Brain pericyte (primary cell): ENCODE results near the gene SLC6A18.
"Not testable (repeated sequence)": the region's sequence is repeated elsewhere in the genome, so short reads cannot be mapped to it uniquely, and the experiment has no call there.

Experiments
- DNase-seq: peaks from one replicate; pipeline ENCODE4 v3.0.0-alpha.2; 2012; ENCODE audit warnings: low read depth, low spot score

The SLC6A18 gene

DNA sequence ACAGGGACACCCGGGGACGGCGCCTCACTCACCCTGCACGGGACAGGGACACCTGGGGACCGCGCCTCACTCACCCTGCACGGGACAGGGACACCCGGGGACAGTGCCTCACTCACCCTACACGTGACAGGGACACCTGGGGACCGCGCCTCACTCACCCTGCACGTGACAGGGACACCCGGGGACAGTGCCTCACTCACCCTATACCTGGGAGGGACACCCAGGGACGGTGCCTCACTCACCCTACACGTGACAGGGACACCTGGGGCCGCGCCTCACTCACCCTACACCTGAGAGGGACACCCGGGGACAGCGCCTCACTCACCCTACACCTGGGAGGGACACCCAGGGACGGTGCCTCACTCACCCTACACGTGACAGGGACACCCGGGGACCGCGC, 65.8 kb downstream of the SLC6A18 start:
- not testable (repeated sequence) for DNase-seq

DNA sequence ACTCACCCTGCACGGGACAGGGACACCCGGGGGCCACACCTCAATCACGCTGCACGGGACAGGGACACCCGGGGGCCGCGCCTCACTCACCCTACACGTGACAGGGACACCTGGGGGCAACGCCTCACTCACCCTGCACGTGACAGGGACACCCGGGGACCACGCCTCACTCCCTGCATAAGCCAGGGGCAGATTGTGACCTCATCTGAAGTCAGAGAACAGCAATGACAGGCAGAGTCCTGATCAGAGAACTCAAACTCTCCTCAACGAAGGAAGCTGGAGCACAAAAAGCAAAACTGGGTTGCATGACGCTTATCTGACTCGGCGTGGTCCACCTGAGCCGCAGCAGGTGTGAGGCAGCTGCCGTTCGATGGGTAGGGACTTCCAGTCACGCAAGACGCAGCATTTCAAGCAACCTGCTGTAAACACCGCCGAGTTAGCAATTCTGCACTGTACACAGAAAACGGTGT, 66.5 kb downstream of the SLC6A18 start:
- no peak for DNase-seq

GRCh38 chr5:1292139-1292538, 67.0 kb downstream of the SLC6A18 start:
- no peak for DNase-seq

- no peak for DNase-seq
These were observed 67.8 kb downstream of the SLC6A18 start for GRCh38 chr5:1292846-1293415.

DNA sequence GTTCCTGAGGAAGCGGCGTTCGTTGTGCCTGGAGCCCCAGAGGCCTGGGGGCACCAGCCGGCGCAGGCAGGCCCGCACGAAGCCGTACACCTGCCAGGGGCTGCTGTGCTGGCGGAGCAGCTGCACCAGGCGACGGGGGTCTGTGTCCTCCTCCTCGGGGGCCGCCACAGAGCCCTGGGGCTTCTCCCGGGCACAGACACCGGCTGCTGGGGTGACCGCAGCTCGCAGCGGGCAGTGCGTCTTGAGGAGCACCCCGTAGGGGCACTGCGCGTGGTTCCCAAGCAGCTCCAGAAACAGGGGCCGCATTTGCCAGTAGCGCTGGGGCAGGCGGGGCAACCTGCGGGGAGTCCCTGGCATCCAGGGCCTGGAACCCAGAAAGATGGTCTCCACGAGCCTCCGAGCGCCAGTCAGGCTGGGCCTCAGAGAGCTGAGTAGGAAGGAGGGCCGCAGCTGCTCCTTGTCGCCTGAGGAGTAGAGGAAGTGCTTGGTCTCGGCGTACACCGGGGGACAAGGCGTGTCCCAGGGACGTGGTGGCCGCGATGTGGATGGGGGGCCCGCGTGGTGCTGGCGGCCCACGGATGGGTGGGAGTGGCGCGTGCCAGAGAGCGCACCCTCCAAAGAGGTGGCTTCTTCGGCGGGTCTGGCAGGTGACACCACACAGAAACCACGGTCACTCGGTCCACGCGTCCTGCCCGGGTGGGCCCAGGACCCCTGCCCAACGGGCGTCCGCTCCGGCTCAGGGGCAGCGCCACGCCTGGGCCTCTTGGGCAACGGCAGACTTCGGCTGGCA, 68.4 kb downstream of the SLC6A18 start:
- DNase-seq, result no peak

DNA sequence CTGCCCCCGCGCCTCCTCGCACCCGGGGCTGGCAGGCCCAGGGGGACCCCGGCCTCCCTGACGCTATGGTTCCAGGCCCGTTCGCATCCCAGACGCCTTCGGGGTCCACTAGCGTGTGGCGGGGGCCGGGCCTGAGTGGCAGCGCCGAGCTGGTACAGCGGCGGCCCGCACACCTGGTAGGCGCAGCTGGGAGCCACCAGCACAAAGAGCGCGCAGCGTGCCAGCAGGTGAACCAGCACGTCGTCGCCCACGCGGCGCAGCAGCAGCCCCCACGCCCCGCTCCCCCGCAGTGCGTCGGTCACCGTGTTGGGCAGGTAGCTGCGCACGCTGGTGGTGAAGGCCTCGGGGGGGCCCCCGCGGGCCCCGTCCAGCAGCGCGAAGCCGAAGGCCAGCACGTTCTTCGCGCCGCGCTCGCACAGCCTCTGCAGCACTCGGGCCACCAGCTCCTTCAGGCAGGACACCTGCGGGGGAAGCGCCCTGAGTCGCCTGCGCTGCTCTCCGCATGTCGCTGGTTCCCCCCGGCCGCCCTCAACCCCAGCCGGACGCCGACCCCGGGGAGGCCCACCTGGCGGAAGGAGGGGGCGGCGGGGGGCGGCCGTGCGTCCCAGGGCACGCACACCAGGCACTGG, 69.1 kb downstream of the SLC6A18 start:
- DNase-seq, result no peak

- no peak for DNase-seq
These were observed 69.9 kb downstream of the SLC6A18 start, which contains the start of gene TERT for GRCh38 chr5:1294835-1295649. Gene TERT, minus strand, starts transcription at chr5:1295068. Its CDS starts 79 bp downstream, at chr5:1294989.

DNA sequence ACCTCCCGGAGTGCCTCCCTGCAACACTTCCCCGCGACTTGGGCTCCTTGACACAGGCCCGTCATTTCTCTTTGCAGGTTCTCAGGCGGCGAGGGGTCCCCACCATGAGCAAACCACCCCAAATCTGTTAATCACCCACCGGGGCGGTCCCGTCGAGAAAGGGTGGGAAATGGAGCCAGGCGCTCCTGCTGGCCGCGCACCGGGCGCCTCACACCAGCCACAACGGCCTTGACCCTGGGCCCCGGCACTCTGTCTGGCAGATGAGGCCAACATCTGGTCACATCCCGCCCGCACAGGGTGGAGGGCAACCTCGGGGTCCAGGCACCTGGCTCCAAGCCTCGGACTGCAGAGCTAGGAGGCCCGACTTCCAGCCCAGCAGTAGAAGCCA, 70.5 kb downstream of the SLC6A18 start:
- DNase-seq, result no peak
